ENCODE data around the gene SLC8A2. TPM values are rescaled to one million over a fixed set of nuclear protein-coding genes. Genes with fewer than 3 reads are reported as not detected.

SLC8A2 gene
- total RNA-seq, 1 experiment from 2014 or later = 11.3 TPM

GRCh38 chr19:47503130-47503825 is 31.6 kb upstream of the SLC8A2 start:
- H3K4me1 Mint-ChIP-seq = peaks cover 0 to 33% of the 10 kb centered on the region in 2 experiments; a peak in 2 of 4 replicates
- no peak overlapping the region for H2BK5ac ChIP-seq (ENCODE audit: insufficient read length, low read length)
- no peak overlapping the region for H3K4me3 Mint-ChIP-seq
- H3K23ac ChIP-seq (ENCODE audit: insufficient read length, low read depth, low read length) = no peak overlapping the region
- H3K14ac ChIP-seq (ENCODE audit: insufficient read depth, low read length) = no peak overlapping the region
- no peak overlapping the region for H3K4me2 ChIP-seq (ENCODE audit: insufficient read depth, insufficient read length, low read length)
- H4K20me1 ChIP-seq (ENCODE audit: control insufficient read depth, insufficient read depth, insufficient read length) = no peaks in the 10 kb centered on the region
- no peak overlapping the region for H2BK15ac ChIP-seq (ENCODE audit: low read depth, low read length)
- no peak overlapping the region for H3T11ph ChIP-seq (ENCODE audit: low read length)
- H3K79me1 ChIP-seq (ENCODE audit: insufficient read depth, low read depth, low read length, poor library complexity, severe bottlenecking) = peaks cover 5% of the 10 kb centered on the region
- H3K9me3 Mint-ChIP-seq = no peaks in the 10 kb centered on the region
- no peaks in the 10 kb centered on the region for H3K23me2 ChIP-seq (ENCODE audit: insufficient read length, low read depth, low read length, poor library complexity, severe bottlenecking)
- H3K27me3 Mint-ChIP-seq (ENCODE audit: low read depth) = no peaks in the 10 kb centered on the region
- H3K56ac ChIP-seq (ENCODE audit: insufficient read length, low read depth, low read length) = no peak overlapping the region
- no peak overlapping the region for H4K8ac ChIP-seq (replicated peaks; ENCODE audit: insufficient read length, low read depth, low read length)
- no peak overlapping the region for H3K27ac ChIP-seq (ENCODE audit: insufficient read length, low read depth, low read length)
- H2AFZ ChIP-seq (ENCODE audit: low read length) = no peak overlapping the region
- no peak for DNase-seq
- no peak overlapping the region for H2BK12ac ChIP-seq (ENCODE audit: insufficient read length, low read depth, low read length)
- no peak overlapping the region for H2AK5ac ChIP-seq (ENCODE audit: insufficient read length, low read length)
- no peaks in the 10 kb centered on the region; the same call in 1 of the 2 replicates for H3K79me2 ChIP-seq (ENCODE audit: insufficient read depth, low read length)
- no peak overlapping the region for H2BK120ac ChIP-seq (ENCODE audit: low read depth, low read length, poor library complexity, severe bottlenecking)
- H3K4me1 ChIP-seq (ENCODE audit: insufficient read depth, low read length) = no peaks in the 10 kb centered on the region; the same call in 1 of the 2 replicates
- H3K9ac ChIP-seq (ENCODE audit: extremely low read depth, insufficient read length, low read length) = no peak overlapping the region
- H3K18ac ChIP-seq (ENCODE audit: insufficient read length, low read depth, low read length) = no peak overlapping the region
- no peaks in the 10 kb centered on the region for H3K27me3 ChIP-seq (ENCODE audit: insufficient read depth, low read length)
- no peak for TF ChIP-seq CTCF (conservative IDR thresholded peaks at IDR 0.05)
- H3K27ac Mint-ChIP-seq = peak overlapping the region in 1 of 3 experiments; percentile 28; a peak in 2 of 7 replicates
- H3K36me3 Mint-ChIP-seq (ENCODE audit: insufficient read depth in 1 of 3, low read depth in 3 of 3) = peaks cover 0 to 22% (median 18%) of the 10 kb centered on the region in 3 experiments; a peak in 5 of 7 replicates
- H4K5ac ChIP-seq (ENCODE audit: insufficient read length, low read depth, low read length) = no peak overlapping the region
- H4K91ac ChIP-seq (ENCODE audit: insufficient read length, low read depth, low read length) = no peak overlapping the region
- H3K9me3 ChIP-seq (ENCODE audit: control insufficient read depth, low read depth, low read length) = no peaks in the 10 kb centered on the region
- no peak overlapping the region for H2BK20ac ChIP-seq (ENCODE audit: low read depth, low read length, poor library complexity, severe bottlenecking)
- no CpG with 5 or more reads among the region's 13 CpGs for WGBS (ENCODE audit: extremely low coverage, insufficient read length, low lambda C conversion rate)
- no peak overlapping the region for H3K4ac ChIP-seq (ENCODE audit: low read depth, low read length)

Data from H9 (cell line).